DMS 273 (cell line): ENCODE results near the gene SERGEF.
A peak's percentile ranks its signal among the peaks of the same experiment; 100 is the strongest.
"Not testable (repeated sequence)": the region's sequence is repeated elsewhere in the genome, so short reads cannot be mapped to it uniquely, and the experiment has no call there.

Experiments
- DNase-seq: peaks from one replicate; lab custom pipeline; 2025; ENCODE audit not compliant: unreplicated experiment; lab: John Stamatoyannopoulos, UW

The SERGEF gene

DNA sequence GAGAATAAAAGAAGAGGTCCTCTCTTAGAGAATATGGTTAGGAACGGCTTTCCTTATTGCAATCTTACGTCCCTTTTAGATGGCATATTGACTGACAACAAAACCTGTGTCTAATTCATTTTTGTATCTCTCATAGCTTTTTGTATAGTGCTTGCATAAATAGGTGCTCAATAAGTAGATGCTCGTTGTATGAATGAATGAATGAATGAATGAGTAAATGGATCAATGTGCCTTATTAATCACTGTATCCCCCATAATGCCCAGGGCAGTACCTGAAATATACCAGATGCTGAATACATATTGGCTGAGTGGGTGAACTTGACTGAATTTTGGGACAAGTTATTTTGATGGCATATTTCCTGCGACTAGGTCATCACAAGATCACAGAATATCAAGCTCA, 97.9 kb downstream of the SERGEF start:
- DNase-seq: no peak

DNA sequence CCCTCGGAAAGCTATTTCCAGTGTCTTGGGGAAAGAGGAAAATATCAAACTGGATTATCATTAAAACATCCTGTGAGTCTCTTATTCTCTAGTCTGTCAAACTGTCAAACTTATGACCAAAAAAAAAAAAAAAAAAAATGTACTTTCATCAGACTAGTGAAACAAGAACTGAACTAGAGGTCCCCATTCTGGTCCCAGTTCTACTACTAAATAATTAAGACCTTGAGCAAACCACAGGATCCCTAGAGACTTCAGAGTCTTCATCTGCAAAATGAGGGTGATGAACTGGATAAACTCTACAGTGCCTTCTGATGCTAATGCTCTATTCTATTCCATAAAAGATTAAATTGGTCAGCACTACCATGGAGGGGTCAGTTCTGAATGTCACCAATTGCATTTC, 105.8 kb downstream of the SERGEF start:
- DNase-seq: no peak

DNA sequence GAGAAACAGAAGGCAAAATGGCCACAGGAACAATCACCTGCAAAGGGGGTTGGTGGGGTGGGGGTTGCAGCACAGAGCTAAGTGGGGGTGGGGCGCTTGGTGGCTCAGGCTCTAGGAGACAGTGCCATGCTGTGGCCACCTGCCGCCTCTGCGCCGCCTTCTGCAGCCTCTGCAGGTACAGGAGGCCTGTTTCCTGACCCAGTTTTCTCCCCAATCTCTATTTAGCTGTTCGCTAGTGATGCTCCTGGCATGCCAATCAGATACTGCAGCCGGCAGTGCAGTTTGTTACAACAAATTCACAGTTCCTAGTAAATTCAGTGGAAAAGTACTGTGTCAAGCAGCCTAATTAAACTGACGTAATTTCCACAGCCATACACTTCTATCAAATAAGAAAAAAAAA, 106.4 kb downstream of the SERGEF start:
- DNase-seq: peak; percentile 30

DNA sequence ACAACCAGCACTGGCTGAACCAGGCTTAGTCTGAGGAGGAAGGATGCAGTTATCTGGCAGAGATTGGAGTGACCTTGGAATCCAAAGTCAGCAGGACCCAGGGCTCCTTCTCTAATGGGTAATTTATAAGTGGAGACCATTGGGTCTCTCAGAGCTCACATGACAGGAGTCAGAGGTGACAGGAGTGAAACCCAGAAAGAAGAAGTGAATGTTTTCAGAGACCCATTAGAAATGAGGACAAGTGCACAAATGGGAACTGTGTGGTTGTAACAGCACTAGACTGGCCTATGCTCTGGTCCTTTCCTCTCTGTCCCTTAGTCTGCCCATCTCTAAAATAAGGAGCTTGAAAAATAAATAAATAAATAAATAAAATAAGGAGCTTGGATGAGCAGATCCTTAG, 107.4 kb downstream of the SERGEF start:
- no peak for DNase-seq

DNA sequence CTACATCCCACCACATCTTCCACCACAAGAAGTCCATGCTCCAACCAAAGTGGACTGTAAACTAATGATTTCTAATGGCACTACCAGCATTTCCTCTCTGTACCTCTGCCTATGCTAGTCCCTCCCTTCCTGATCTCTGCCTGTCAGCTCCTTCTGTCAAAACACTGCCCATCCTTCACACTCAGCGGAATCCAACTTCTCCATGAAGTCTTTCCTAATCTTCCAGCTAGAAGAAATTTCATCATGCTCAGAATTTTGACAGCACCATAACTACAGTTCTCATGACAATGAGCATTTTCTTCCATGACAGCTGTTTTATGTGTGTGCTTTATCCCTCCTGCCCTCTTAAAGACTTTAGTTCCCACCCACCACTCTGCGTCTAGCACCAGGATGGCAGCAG, 111.4 kb downstream of the SERGEF start:
- no peak for DNase-seq

DNA sequence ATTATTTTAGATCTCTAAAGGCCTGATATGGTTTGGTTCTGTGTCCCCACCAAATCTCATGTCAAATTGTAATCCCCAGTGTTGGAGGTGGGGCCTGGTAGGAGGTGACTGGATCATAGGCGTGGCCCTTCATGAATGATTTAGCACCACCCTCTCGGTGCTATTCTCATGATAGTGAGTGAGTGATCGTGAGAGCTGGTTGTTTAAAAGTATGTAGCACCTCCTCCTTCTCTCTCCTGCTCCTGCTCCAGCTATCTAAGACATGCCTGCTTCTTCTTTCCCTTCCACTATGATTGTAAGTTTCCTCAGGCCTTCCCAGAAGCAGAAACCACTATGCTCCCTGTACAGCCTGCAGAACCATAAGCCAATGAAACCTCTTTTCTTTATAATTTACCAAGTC, 114.1 kb downstream of the SERGEF start:
- no peak for DNase-seq

DNA sequence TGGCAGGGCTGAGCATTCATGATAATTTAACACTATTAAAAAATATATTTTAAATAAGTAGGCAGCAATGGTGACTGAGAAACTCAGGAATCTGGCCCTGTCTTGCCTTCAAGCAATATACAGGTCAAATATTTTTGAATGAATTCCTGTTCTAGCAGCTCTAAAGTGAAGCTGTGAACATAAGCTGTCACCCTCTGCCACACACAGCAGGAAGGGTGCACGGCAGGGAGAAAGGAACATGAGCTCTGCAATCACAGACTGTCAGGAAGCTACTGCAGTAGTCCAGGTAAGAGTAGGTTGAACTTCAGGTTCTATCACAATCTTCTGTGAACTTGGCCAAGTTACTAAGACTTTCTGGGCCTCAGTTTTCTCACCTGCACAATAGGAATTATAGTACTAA, 114.8 kb downstream of the SERGEF start:
- no peak for DNase-seq

DNA sequence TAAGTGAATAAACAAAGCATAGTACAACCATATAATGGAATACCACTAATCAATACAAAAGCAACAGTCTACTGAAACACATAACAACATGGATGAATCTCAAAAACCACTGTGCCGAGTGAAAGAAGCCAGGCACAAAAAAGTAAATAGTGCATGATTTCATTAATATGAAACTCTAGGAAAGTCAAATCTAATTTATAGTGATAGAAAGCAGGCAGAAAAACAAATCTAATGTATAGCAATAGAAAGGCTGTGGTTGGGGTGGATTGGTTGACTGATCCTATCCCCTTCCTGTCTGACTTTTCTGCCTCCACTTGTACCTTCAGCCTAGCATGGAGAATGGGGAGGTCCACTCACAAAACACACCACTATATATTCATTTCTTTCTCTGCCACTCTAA, 115.4 kb downstream of the SERGEF start:
- no peak for DNase-seq

DNA sequence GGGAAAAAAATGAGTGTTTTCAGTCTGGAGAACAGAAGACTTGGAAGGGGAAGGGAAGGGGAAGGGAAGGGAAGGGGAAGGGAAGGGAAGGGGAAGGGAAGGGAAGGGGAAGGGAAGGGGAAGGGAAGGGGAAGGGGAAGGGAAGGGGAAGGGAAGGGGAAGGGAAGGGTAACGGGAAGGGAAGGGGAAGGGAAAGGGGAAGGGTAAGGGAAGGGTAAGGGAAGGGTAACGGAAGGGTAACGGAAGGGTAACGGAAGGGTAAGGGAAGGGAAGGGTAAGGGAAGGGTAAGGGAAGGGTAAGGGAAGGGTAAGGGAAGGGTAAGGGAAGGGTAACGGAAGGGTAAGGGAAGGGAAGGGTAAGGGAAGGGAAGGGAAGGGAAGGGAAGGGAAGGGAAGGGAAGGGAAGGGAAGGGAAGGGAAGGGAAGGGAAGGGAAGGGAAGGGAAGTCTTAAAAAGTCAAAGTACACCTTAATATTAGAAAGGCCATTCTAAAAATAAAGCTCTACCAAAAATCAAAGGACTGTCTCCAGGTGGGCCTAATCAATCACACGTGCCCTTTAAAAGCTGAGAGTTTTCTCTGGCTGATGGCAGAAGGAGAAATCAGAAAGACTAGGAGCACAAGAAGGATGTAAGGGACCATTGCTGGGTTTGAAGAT, 116.2 kb downstream of the SERGEF start:
- DNase-seq: not testable (repeated sequence)

DNA sequence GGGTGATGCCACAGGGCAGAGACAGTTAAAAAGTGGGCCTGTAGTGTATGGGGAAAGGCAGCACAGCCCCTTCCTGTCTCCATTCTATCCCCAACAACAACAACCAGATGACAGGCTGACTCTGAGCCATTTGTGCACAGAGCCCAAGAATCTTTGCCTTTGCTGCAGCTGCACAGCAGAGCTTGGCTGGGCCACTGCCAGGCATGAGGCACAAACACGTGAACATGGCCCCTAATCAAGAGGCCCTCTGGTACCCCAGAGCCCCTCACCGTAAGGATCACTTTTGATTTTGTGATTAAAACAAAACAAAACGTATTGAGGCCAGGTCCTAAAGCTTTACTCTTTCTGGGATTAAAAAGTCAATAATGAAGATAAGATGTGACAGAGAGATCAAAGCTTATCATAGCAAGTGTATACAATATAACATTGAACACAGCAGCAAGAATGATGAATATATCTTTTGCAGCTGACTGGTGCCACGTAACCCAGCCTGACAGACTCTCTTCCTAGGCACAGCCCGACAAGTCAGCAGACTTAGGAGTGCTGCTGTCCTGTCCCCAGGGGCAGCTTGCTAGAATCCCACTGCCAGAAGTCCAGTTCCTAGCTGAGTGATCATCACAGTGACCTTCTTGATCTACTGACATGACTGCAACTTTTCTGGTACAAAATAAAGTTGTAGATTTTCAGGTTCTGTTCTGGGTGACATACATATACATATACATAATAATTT, 117.8 kb downstream of the SERGEF start:
- DNase-seq: peak; percentile 6

DNA sequence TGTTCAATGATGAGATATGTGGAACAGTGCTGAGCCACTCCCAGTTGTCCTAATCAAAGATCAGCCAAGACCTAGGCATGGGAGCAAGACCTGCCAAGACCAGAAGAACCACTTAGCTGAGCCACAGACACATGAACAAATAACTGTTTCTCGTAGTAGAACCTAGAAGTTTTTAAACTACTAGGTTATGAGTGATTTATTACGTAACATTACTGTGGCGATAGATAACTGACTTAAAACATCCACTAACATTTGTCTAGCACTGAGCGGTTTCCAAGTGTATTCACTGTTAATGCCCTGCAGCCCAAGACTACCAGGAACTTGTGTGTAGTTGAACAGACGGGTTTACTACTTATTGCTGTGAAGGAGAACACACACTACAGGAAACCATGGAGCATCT, 120.4 kb downstream of the SERGEF start:
- DNase-seq: no peak

DNA sequence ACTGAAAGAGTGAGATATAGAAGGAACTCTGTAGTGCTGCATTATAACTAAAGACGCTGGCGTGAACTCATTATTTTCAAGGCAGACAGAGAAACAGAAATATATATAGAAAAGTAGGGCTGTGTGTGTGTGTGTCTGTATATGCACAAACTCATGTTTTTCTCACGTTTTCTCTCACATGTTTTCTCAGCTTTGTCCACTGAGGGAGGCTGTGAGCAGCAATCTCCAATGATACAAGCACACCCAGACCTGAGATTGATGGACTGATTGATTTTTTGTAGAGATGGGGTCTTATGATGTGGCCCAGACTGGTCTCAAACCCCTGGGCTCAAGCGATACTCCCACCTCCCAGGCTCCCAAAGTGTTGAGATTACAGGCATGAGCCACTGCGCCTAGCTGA, 122.5 kb downstream of the SERGEF start:
- DNase-seq: peak; percentile 4

DNA sequence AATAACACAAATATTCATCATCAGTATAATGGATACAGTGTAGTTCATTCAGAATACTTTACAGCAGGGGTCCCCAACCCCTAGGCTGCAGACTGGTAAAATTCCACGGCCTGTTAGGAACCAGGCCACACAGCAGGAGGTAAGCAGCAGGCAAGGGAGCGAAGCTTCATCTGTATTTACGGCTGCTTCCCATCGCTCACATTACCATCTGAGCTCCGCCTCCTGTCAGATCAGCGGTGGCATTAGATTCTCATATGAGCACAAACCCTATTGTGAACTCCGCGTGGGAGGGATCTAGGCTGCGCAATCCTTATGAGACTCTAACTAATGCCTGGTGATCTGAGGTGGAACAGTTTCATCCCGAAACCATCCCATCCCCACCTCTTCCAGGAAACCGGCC, 125.1 kb downstream of the SERGEF start:
- no peak for DNase-seq

DNA sequence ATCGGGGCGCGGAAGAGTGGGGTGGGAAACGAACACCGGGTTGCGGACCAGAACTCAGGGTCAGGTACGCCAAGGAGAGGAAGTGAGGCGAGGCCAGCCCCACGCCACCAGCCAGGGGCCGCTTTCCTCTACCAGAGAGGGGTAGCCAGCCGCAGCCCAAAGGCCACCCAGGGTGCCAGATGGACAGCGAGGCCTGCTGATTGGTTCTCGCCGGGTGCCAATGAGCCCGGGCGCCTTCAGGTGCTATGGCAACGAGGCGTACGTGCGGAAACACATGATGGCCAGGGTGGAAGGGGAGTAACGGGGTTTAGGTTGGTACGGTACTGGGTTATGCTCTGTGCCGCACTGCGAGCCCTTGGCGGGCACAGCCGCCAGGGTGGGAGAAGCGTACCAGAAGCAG, 128.9 kb downstream of the SERGEF start:
- no peak for DNase-seq

DNA sequence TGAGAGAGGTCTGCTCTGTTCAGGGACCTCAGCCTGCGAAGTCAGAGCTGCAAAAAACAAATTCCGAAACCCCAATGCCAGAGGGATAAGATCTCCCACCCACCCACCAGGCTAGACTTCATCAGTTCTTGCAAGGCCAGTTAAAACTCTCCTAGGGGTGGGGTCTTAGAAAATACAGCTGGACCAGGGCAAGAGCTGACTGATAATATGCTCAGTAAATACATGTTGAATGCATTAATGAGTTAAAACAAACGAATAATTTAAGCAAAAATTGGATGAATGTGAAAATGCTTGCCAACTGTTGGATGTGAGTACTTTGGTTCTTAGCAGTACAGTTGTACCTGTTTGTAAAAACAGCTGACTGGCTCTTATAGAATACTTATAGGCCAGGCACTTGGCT, 129.8 kb downstream of the SERGEF start:
- no peak for DNase-seq

DNA sequence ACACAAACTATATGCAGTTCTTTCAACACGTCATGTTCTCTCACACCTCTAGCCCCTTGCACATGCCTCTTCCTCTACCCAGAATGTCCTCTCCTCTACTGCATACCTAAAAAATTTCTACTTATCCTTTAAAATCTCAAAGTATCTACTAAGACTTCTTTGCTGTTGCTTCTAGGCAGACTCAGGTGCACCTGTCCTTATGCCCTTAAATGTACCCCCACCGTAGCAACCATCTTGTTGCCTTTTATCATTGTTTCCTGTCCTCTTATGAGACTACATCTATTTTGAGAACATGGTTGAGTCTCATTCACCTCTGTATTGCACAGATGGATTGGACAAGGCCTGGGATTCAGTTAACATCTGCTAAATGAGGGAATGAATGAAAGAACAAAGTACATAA, 134.1 kb downstream of the SERGEF start:
- no peak for DNase-seq

DNA sequence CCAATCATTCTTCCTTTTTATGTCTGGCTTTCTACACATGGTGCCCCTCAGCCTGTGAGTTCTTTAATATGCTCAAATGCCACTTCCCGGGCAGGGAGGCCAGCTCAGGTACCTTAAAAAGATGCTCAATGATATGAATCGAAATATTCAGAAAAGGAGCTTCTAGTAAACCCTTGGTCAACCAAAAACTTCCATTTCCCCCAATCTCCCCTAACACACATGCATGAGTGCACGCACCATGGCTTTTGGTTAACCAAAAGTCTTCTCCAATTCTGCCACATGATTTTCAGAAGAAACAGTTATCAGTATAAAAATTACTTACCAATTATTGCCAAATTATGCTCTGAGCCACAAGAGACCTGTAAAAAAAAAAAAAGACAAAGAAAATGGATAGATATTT, 135.0 kb downstream of the SERGEF start:
- no peak for DNase-seq

DNA sequence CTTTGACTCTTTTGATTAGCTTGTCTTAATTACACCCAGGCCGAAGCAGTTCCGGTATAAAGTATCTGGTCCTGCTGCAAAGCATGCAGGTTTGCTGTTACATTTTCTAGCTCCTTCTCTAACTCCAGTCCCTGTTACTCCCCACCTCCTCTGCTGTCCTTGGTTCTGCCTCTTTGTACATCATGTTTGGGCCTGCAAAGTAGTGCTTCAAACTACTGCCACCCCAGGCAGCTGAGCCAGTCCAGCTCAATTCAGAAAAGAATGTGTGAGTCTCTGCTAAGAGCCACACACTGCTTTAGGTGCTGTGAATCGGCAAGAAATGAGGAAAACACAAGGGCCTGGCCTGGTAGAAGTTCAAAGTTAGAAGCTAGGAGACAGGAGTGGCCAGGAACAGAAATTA, 136.0 kb downstream of the SERGEF start:
- DNase-seq: no peak

DNA sequence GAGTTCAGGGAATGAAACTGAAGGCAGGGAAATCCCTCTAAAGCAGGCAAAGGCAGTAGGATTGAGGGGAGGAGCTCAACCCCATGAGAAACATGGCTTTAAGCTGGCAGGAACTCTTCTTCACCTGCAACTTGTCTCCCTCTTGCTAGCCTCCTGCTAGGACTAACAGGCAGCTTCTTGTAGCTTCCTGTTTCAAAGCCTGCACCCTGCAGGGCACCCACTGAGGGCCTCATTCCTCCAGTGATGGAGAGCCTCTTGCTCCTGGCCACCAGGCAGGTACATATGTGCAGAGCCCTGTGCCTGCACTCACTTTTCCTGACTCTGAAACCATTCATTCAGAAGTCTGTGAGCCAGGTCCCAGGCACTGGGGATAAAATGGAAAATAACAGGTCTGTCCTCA, 137.0 kb downstream of the SERGEF start:
- DNase-seq: no peak

DNA sequence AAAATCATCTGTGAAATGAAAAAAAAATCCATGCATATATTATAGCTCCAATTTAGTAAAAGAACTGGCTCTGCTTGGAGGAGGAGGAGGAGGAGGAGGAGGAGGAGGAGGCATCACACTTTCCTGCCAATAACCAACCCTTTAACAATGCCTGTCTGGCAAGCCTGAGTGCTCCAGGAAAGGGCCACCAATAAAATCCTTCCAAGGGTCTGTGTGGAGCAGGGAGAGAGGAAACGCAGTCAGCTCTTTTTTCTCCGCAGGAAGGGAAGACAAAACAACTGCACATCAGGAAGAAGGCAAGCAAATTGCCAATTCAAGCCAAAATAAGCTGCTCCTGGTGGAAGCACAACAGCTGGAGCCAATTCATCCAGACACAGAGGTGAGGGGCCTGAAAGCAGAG, 139.3 kb downstream of the SERGEF start:
- no peak for DNase-seq

DNA sequence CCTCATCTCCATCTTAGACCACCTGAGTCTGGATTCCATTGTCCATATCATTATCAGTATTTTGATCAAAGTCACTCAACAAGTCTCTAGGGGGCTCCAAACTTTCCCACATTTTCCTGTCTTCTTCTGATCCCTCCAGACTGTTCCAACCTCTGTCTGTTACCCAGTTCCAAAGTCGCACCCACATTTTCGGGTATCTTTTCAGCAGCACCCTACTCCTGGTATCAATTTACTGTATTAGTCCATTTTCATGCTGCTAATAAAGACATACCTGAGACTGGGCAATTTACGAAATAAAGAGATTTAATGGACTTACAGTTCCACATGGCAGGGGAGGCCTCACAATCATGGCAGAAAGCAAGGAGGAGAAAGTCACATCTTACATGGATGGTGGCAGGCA, 144.4 kb downstream of the SERGEF start:
- not testable (repeated sequence) for DNase-seq

DNA sequence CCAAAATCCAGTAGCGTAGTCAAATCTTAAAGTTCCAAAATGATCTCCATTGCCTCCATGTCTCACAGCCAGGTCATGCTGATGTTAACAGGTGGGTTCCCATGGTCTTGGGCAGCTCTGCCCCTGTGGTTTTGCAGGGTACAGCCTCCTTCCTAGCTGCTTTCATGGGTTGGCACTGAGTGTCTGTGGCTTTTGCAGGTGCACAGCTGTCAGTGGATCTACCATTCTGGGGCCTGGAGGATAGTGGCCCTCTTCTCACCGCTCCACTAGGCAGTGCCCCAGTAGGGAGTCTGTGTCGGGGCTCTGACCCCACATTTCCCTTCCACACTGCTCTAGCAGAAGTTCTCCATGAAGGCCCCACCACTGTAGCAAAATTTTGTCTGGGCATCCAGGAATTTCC, 145.5 kb downstream of the SERGEF start:
- DNase-seq: no peak
